H1 (cell line): ENCODE measurements around the gene RNF26. TPM values are rescaled to one million over a fixed set of nuclear protein-coding genes. Genes with fewer than 3 reads are reported as not detected.

Experiments used
- CTCF ChIA-PET: fragments of 300-600 bp; sonication (Branson Sonifier 250); formaldehyde crosslinking; loops from one replicate; lab custom pipeline; 2021; ENCODE audit not compliant: partially characterized antibody; lab: Charles Lee
- POLR2A ChIA-PET: fragments of 300-600 bp; sonication (Branson Sonifier 250); formaldehyde crosslinking; loops from one replicate; lab custom pipeline; 2021; ENCODE audit warnings: inconsistent platforms; ENCODE audit not compliant: partially characterized antibody; lab: Charles Lee
- DNase-seq, 2 experiments: peaks; one replicate each; pipeline versions ENCODE4 v3.0.0 to v3.0.0-alpha.2; 2010 to 2022; ENCODE audit warnings: low spot score in 2 of 2, low read depth in 1 of 2, mixed read lengths in 1 of 2
- FAIRE-seq: peaks from 2 replicates; lab custom pipeline; 2011; peaks lifted over from hg19 to GRCh38; lab: Jason Lieb, UNC
- H2AFZ ChIP-seq: 2 replicates; pipeline ENCODE4 v1.8.1; 2012; ENCODE audit warnings: low read length, inconsistent platforms
- H2AK5ac ChIP-seq: 2 replicates; pipeline ENCODE4 v1.6.1; 2013; ENCODE audit warnings: low read depth, low read length
- H2BK120ac ChIP-seq: replicated peaks from 2 replicates; pipeline ENCODE3; 2013; ENCODE audit warnings: low read depth, low read length, inconsistent platforms
- H2BK12ac ChIP-seq: 2 replicates; pipeline ENCODE4 v1.6.1; 2013; ENCODE audit warnings: low read depth, low read length
- H2BK15ac ChIP-seq: 2 replicates; pipeline ENCODE4 v1.6.1; 2013; ENCODE audit warnings: low read length
- H2BK20ac ChIP-seq: 2 replicates; pipeline ENCODE4 v1.6.1; 2013; ENCODE audit warnings: low read length
- H2BK5ac ChIP-seq: 2 replicates; pipeline ENCODE4 v1.6.1; 2013; ENCODE audit warnings: low read depth, low read length
- H3K14ac ChIP-seq: 2 replicates; pipeline ENCODE4 v1.6.1; 2013; ENCODE audit warnings: inconsistent platforms; ENCODE audit not compliant: insufficient read length
- H3K18ac ChIP-seq: 2 replicates; pipeline ENCODE4 v1.6.1; 2013; ENCODE audit warnings: low read length; ENCODE audit errors: extremely low read depth
- H3K23ac ChIP-seq: 2 replicates; pipeline ENCODE4 v1.6.1; 2013; ENCODE audit warnings: inconsistent platforms; ENCODE audit not compliant: insufficient read length
- H3K23me2 ChIP-seq: 2 replicates; pipeline ENCODE4 v1.6.1; 2013; ENCODE audit warnings: low read depth, low read length
- H3K27ac ChIP-seq: 2 replicates; pipeline ENCODE4 v1.6.1; 2011; ENCODE audit warnings: low read depth, low read length, inconsistent platforms
- H3K27me3 ChIP-seq, 4 experiments: replicated peaks in 1 of 4; 1 replicate in 1 of 4; 2 replicates in 3 of 4; pipeline versions ENCODE4 v1.6.1 to v1.8.1; 2011 to 2013; ENCODE audit warnings: low read length in 3 of 4, mild to moderate bottlenecking in 3 of 4, inconsistent platforms in 2 of 4, mixed read lengths in 2 of 4, moderate library complexity in 1 of 4; ENCODE audit not compliant: control insufficient read depth in 3 of 4, insufficient read depth in 3 of 4; ENCODE audit errors: extremely low read depth in 1 of 4
- H3K36me3 ChIP-seq, 4 experiments: 2 replicates each; pipeline versions ENCODE4 v1.6.1 to v1.8.1; 2011 to 2013; ENCODE audit warnings: mild to moderate bottlenecking in 4 of 4, low read length in 3 of 4, moderate library complexity in 2 of 4, control low read depth in 1 of 4, inconsistent platforms in 1 of 4; ENCODE audit not compliant: insufficient read depth in 4 of 4, control insufficient read depth in 2 of 4
- H3K4ac ChIP-seq: replicated peaks from 2 replicates; pipeline ENCODE3; 2013; ENCODE audit warnings: low read length, low read depth, mixed read lengths, inconsistent platforms; ENCODE audit not compliant: insufficient read length
- H3K4me1 ChIP-seq, 4 experiments: replicated peaks in 1 of 4; 1 replicate in 1 of 4; 2 replicates in 3 of 4; pipeline versions ENCODE4 v1.6.1 to v1.8.1; 2011 to 2013; ENCODE audit warnings: low read length in 3 of 4, inconsistent platforms in 2 of 4, mixed read lengths in 1 of 4; ENCODE audit not compliant: insufficient read depth in 4 of 4, control insufficient read depth in 3 of 4
- H3K4me2 ChIP-seq, 2 experiments: 2 replicates each; pipeline versions ENCODE4 v1.6.1 to v1.8.1; 2011 to 2013; ENCODE audit warnings: low read depth in 2 of 2, low read length in 2 of 2, control low read depth in 1 of 2, inconsistent platforms in 1 of 2, mild to moderate bottlenecking in 1 of 2; ENCODE audit not compliant: insufficient read depth in 1 of 2
- H3K4me3 ChIP-seq, 4 experiments: fragments of 200-600, 300-600 bp in 1 of 4; sonication (generic), shearing (Covaris generic), sonication (Bioruptor Twin) in 1 of 4; 2 replicates each; pipeline versions ENCODE4 v1.5.1 to v1.8.1; 2011 to 2016; ENCODE audit warnings: low read length in 4 of 4, low read depth in 3 of 4, control low read depth in 2 of 4, inconsistent platforms in 2 of 4, mild to moderate bottlenecking in 2 of 4, mixed read lengths in 1 of 4, moderate library complexity in 1 of 4; ENCODE audit not compliant: insufficient read depth in 2 of 4; ENCODE audit errors: extremely low read depth in 1 of 4
- H3K56ac ChIP-seq: replicated peaks from 2 replicates; pipeline ENCODE3; 2013; ENCODE audit warnings: low read depth, mild to moderate bottlenecking, mixed read lengths, low read length, inconsistent platforms; ENCODE audit not compliant: insufficient read length
- H3K79me1 ChIP-seq: 2 replicates; pipeline ENCODE4 v1.6.1; 2013; ENCODE audit warnings: low read depth, low read length, control low read depth
- H3K79me2 ChIP-seq, 2 experiments: 2 replicates each; pipeline versions ENCODE4 v1.6.1 to v1.8.1; 2012 to 2013; ENCODE audit warnings: low read length in 2 of 2, mild to moderate bottlenecking in 2 of 2, inconsistent platforms in 1 of 2; ENCODE audit not compliant: insufficient read depth in 2 of 2, control insufficient read depth in 1 of 2
- H3K9ac ChIP-seq, 4 experiments: replicated peaks in 1 of 4; 1 replicate in 1 of 4; 2 replicates in 3 of 4; pipeline versions ENCODE4 v1.6.1 to v1.8.1; 2011 to 2013; ENCODE audit warnings: low read depth in 3 of 4, low read length in 3 of 4, control low read depth in 2 of 4, mild to moderate bottlenecking in 2 of 4, moderate library complexity in 2 of 4, inconsistent platforms in 1 of 4; ENCODE audit errors: extremely low read depth in 1 of 4
- H3K9me3 ChIP-seq, 2 experiments: 2 replicates each; pipeline versions ENCODE4 v1.6.1 to v1.8.1; 2012 to 2013; ENCODE audit warnings: mild to moderate bottlenecking in 2 of 2, moderate library complexity in 2 of 2, control low read depth in 1 of 2, inconsistent platforms in 1 of 2, low read depth in 1 of 2, low read length in 1 of 2, mixed read lengths in 1 of 2; ENCODE audit not compliant: insufficient read depth in 2 of 2
- H4K20me1 ChIP-seq, 2 experiments: replicated peaks in 1 of 2; 2 replicates each; pipeline versions ENCODE3 to v1.8.1; 2011 to 2013; ENCODE audit warnings: inconsistent platforms in 2 of 2, low read length in 2 of 2, mild to moderate bottlenecking in 1 of 2; ENCODE audit not compliant: insufficient read depth in 2 of 2, control insufficient read depth in 1 of 2
- H4K5ac ChIP-seq: 2 replicates; pipeline ENCODE4 v1.6.1; 2013; ENCODE audit warnings: low read length, low read depth, mixed read lengths, inconsistent platforms; ENCODE audit not compliant: insufficient read length
- H4K8ac ChIP-seq: 2 replicates; pipeline ENCODE4 v1.8.0; 2013; ENCODE audit warnings: mild to moderate bottlenecking, moderate library complexity, low read length, inconsistent platforms; ENCODE audit not compliant: insufficient read depth; ENCODE audit errors: extremely low read depth
- H4K91ac ChIP-seq: replicated peaks from 2 replicates; pipeline ENCODE3; 2013; ENCODE audit warnings: low read length, mixed read lengths, inconsistent platforms; ENCODE audit not compliant: insufficient read length
- BCL11A ChIP-seq, 2 experiments: IDR thresholded peaks; one replicate each; pipeline ENCODE4 v1.6.1; 2011; ENCODE audit warnings: low read depth in 2 of 2, low read length in 2 of 2, mild to moderate bottlenecking in 2 of 2
- CTBP2 ChIP-seq: IDR thresholded peaks from 2 replicates; pipeline ENCODE4 v1.7.0; 2011; ENCODE audit warnings: borderline replicate concordance, mild to moderate bottlenecking, moderate library complexity, mixed read lengths, low read length; ENCODE audit not compliant: insufficient read depth, insufficient read length
- SIRT6 ChIP-seq: IDR thresholded peaks from one replicate; pipeline ENCODE4 v1.7.1; 2012; ENCODE audit warnings: low read length, inconsistent platforms
- SRF ChIP-seq: IDR thresholded peaks from 2 replicates; pipeline ENCODE4 v1.6.1; 2011; ENCODE audit warnings: mild to moderate bottlenecking, low read depth, low read length, moderate library complexity
- WGBS, 2 experiments: shearing (Covaris generic) in 1 of 2; methylation state at CpG; one replicate each; pipeline versions ENCODE4 v1.1.6 to v1.1.7; 2013 to 2015; ENCODE audit warnings: low lambda C conversion rate in 2 of 2, mixed read lengths in 2 of 2, inconsistent platforms in 1 of 2, low coverage in 1 of 2, missing lambda C conversion rate in 1 of 2; ENCODE audit not compliant: insufficient replicate concordance in 2 of 2, insufficient coverage in 1 of 2, insufficient read length in 1 of 2; ENCODE audit errors: extremely low coverage in 1 of 2, missing lambda C conversion rate in 1 of 2; 5-methylcytosine and 5-hydroxymethylcytosine counted together
- polyA plus RNA-seq, 7 experiments: library from polyadenylated mRNA; depleted of rRNA in 3 of 7; stranded (reverse) in 5 of 7; unstranded in 2 of 7; fragments of >200 nt in 5 of 7; fragments of 200-250 nt in 2 of 7; gene quantifications; 1 replicate in 5 of 7; 2 replicates in 1 of 7; 4 replicates in 1 of 7; pipeline versions ENCODE4 v1.2.1 to v1.2.3, GENCODE V29; 2011 to 2013; ENCODE audit warnings: missing spikeins in 2 of 7, mixed read lengths in 2 of 7
- total RNA-seq: library from RNA; stranded (reverse); fragmentation: NEBNext Ultra II Directional; extraction: Animal tissue kit (Norgen Biotek cat#: 25700); gene quantifications from 2 replicates; pipeline ENCODE4 v1.2.1, GENCODE V29; 2021
- TF ChIP-seq, protein P1 (sequence below): IDR thresholded peaks from 2 replicates; pipeline ENCODE4 v1.6.1; 2011; ENCODE audit warnings: low read depth, mild to moderate bottlenecking, low read length; ENCODE audit not compliant: insufficient read depth

RNF26 gene
- total and polyA plus RNA-seq, 2 of the 8 experiments (the other 6 are each of a cell fraction or from before 2014, with no cell fraction given) = 82.7 to 84.0 TPM

GRCh38 chr11:119299416-119299815 lies 34.9 kb upstream of the RNF26 start:
- Histone ChIP-seq H3K4me2 (no peak overlapping the region), H2BK20ac (no peak overlapping the region), H3K23me2 (no peaks in the 10 kb centered on the region), H3K4me3 (no peak overlapping the region), H3K18ac (no peak overlapping the region), H4K5ac (no peak overlapping the region), H3K23ac (no peak overlapping the region), H3K9me3 (no peaks in the 10 kb centered on the region), H3K56ac (no peak overlapping the region), H4K20me1 (peaks cover 3 to 6% of the 10 kb centered on the region in 2 experiments), H3K4me1 (no peaks in the 10 kb centered on the region), H2BK5ac (no peak overlapping the region), H4K91ac (no peak overlapping the region), H3K27ac (no peak overlapping the region), H3K9ac (no peak overlapping the region), H3K79me1 (no peaks in the 10 kb centered on the region; the same call in 1 of the 2 replicates), H3K36me3 (peaks cover 34 to 69% (median 61%) of the 10 kb centered on the region in 4 experiments), H3K4ac (no peak overlapping the region), H2BK120ac (no peak overlapping the region), H2AFZ (no peak overlapping the region), H2BK12ac (no peak overlapping the region), H2AK5ac (no peak overlapping the region), H3K27me3 (no peaks in the 10 kb centered on the region), H2BK15ac (no peak overlapping the region), H3K79me2 (no peaks in the 10 kb centered on the region), H3K14ac (no peak overlapping the region), H4K8ac (no peak overlapping the region)
- POLR2A ChIA-PET = interaction anchor here (1.9 kb wide), 1 partner anchor 11 kb away, joined by 6 read pairs; no protein-coding TSS in a partner anchor
- DNase-seq (no peak), FAIRE-seq (no peak)
- 98% methylated on average over 9 of the region's 9 CpGs; no CpG with 5 or more reads in 1 of the 2 experiments for WGBS, 2 experiments
- TF ChIP-seq SIRT6 = no peak
- no peak for TF ChIP-seq CTBP2
- no peak for TF ChIP-seq BCL11A (IDR thresholded peaks at IDR 0.05; ENCODE audit: low read depth in 2 of 2, low read length in 2 of 2)
- TF ChIP-seq SRF = no peak
- TF ChIP-seq, protein P1, sequence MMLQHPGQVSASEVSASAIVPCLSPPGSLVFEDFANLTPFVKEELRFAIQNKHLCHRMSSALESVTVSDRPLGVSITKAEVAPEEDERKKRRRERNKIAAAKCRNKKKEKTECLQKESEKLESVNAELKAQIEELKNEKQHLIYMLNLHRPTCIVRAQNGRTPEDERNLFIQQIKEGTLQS = no peak
- CTCF ChIA-PET = interaction anchor here (0.6 to 2.8 kb wide), 13 partner anchors 9 to 370 kb away, joined by 3 to 16 read pairs (median 3); partner anchors contain the start of genes DPAGT1 and MCAM
